Measurements from ENCODE around the gene CMTM7.

DNA sequence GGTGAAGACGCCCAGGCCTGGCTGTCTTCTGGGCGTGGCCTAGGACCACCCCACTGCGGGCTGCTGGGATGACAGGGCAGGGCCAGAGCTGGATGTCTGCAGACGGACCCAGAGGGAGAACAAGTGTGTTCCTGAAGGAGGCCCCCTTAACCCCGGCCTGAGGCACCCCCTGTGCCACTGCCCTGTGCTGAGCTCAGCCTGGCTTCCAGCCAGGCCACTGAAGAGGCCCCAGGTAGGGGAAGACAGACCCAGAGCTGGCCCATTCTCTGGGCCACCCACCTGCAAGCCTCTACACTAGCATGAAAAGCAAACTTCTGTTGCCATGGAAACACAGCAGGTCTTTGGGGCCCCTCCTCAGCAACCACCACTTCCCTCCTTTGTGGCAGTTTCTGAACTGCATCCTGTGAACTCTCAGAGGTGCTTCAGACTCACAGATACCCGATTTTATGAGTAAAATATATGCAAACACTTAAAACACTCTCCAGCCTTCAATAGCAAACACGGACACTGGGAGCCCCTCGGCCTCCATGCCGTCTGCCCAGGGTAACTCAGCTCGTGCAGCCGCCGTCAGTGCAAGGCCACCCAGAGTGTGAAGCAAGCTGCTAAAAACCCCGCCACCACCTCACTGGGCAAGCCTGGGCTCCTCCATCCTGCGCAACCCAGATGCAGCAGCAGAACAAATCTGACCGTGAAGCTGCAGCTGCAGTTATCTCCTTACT, 68.5 kb downstream of the CMTM7 start:
- no peak for TF ChIP-seq CTCF (IDR thresholded peaks at IDR 0.05 in 2 of 3, conservative IDR thresholded peaks at IDR 0.05 in 1 of 3; ENCODE audit: control insufficient read depth in 2 of 3, extremely low read depth in 1 of 3, insufficient read depth in 1 of 3, low read depth in 3 of 3, low read length in 3 of 3)
- no peak for TF ChIP-seq REST (IDR thresholded peaks at IDR 0.05; ENCODE audit: low read depth, low read length)
- no peak for TF ChIP-seq PML (IDR thresholded peaks at IDR 0.05; ENCODE audit: low read length)
